HepG2 (cell line): ENCODE results near the gene ANAPC2. TPM values are rescaled to one million over a fixed set of nuclear protein-coding genes. Genes with fewer than 3 reads are reported as not detected.

Source experiments
- CEBPB ChIP-seq: IDR thresholded peaks from 2 replicates; pipeline ENCODE4 v1.6.1; 2011; ENCODE audit warnings: low read depth, low read length, improper control_type of control experiment, borderline replicate concordance
- CREM ChIP-seq, 2 experiments: sonication (generic) in 1 of 2; formaldehyde crosslinking in 1 of 2; IDR thresholded peaks; 2 replicates each; pipeline versions ENCODE4 v1.4.0 to v1.6.1; 2016 to 2020; ENCODE audit warnings: antibody characterized with exemption in 1 of 2, mild to moderate bottlenecking in 1 of 2, missing genetic modification reagents in 1 of 2
- DR1 ChIP-seq: sonication (generic); formaldehyde crosslinking; IDR thresholded peaks from 2 replicates; pipeline ENCODE4 v1.8.0; 2021; ENCODE audit warnings: mild to moderate bottlenecking, missing genetic modification reagents, inconsistent platforms
- ETV5 ChIP-seq: IDR thresholded peaks from 2 replicates; pipeline ENCODE4 v1.6.1; 2018; ENCODE audit warnings: missing biosample characterization, missing genetic modification reagents, inconsistent platforms, borderline replicate concordance
- MLLT10 ChIP-seq: sonication (generic); formaldehyde crosslinking; IDR thresholded peaks from 2 replicates; pipeline ENCODE4 v1.4.0; 2020; ENCODE audit warnings: missing genetic modification reagents
- NR2F6 ChIP-seq, 2 experiments: IDR thresholded peaks; 2 replicates each; pipeline ENCODE4 v1.6.1; 2016; ENCODE audit warnings: antibody characterized with exemption in 1 of 2, mild to moderate bottlenecking in 1 of 2
- REXO4 ChIP-seq: sonication (generic); formaldehyde crosslinking; IDR thresholded peaks from 2 replicates; pipeline ENCODE4 v1.8.0; 2022; ENCODE audit warnings: missing genetic modification reagents, mild to moderate bottlenecking, borderline replicate concordance
- SP2 ChIP-seq: sonication (generic); formaldehyde crosslinking; IDR thresholded peaks from 2 replicates; pipeline ENCODE4 v1.5.1; 2020; ENCODE audit warnings: mild to moderate bottlenecking, missing genetic modification reagents
- SRSF4 ChIP-seq: fragments of 200-400 bp; formaldehyde crosslinking; IDR thresholded peaks from one replicate; pipeline ENCODE4 v1.6.1; 2018; ENCODE audit warnings: mild to moderate bottlenecking, low read depth, low read length, moderate library complexity; ENCODE audit not compliant: poor library complexity, severe bottlenecking
- ZBTB3 ChIP-seq: sonication (generic); formaldehyde crosslinking; IDR thresholded peaks from 2 replicates; pipeline ENCODE4 v1.4.0; 2020; ENCODE audit warnings: low read depth, mild to moderate bottlenecking, moderate library complexity, missing genetic modification reagents, borderline replicate concordance
- ZBTB7B ChIP-seq: sonication (generic); formaldehyde crosslinking; IDR thresholded peaks from 2 replicates; pipeline ENCODE4 v1.4.0; 2020; ENCODE audit warnings: missing genetic modification reagents
- ZKSCAN5 ChIP-seq: sonication (generic); formaldehyde crosslinking; IDR thresholded peaks from 2 replicates; pipeline ENCODE4 v1.5.1; 2020; ENCODE audit warnings: mild to moderate bottlenecking, missing genetic modification reagents
- ZNF10 ChIP-seq: sonication (generic); formaldehyde crosslinking; IDR thresholded peaks from 2 replicates; pipeline ENCODE4 v1.4.0; 2020; ENCODE audit warnings: mild to moderate bottlenecking, low read depth, missing genetic modification reagents, borderline replicate concordance
- ZNF225 ChIP-seq: sonication (generic); formaldehyde crosslinking; IDR thresholded peaks from 2 replicates; pipeline ENCODE4 v1.4.0; 2020; ENCODE audit warnings: mild to moderate bottlenecking, missing genetic modification reagents
- ZNF275 ChIP-seq: sonication (generic); formaldehyde crosslinking; IDR thresholded peaks from 2 replicates; pipeline ENCODE4 v1.8.0; 2022; ENCODE audit warnings: missing genetic modification reagents, mild to moderate bottlenecking, inconsistent platforms, borderline replicate concordance
- ZNF503 ChIP-seq: sonication (generic); formaldehyde crosslinking; IDR thresholded peaks from 2 replicates; pipeline ENCODE4 v1.4.0; 2020; ENCODE audit warnings: missing genetic modification reagents
- ZNF574 ChIP-seq: sonication (generic); formaldehyde crosslinking; IDR thresholded peaks from 2 replicates; pipeline ENCODE4 v1.4.0; 2020; ENCODE audit warnings: missing genetic modification reagents
- ZNF710 ChIP-seq: sonication (generic); formaldehyde crosslinking; IDR thresholded peaks from 2 replicates; pipeline ENCODE4 v1.5.0; 2020; ENCODE audit warnings: mild to moderate bottlenecking, missing genetic modification reagents, borderline replicate concordance
- ZNF792 ChIP-seq: IDR thresholded peaks from 2 replicates; pipeline ENCODE4 v1.6.1; 2016
- ZNF883 ChIP-seq: sonication (generic); formaldehyde crosslinking; IDR thresholded peaks from 2 replicates; pipeline ENCODE4 v1.5.1; 2020; ENCODE audit warnings: mild to moderate bottlenecking, missing genetic modification reagents; ENCODE audit errors: not compliant biosample characterization
- polyA plus RNA-seq, 8 experiments: library from polyadenylated mRNA; depleted of rRNA in 3 of 8; stranded (reverse) in 7 of 8; unstranded in 1 of 8; fragments of >200 nt; fragmentation: Illumina TruSeq in 4 of 8; extraction: Trizol in 4 of 8; gene quantifications; 2 replicates each; pipeline versions ENCODE4 v1.2.1 to v1.2.3, GENCODE V29; 2011 to 2016; ENCODE audit warnings: low read depth in 4 of 8, missing spikeins in 1 of 8, mixed read lengths in 1 of 8; ENCODE audit not compliant: insufficient read depth in 1 of 8
- total RNA-seq, 5 experiments: library from RNA; depleted of rRNA; stranded (reverse); fragments of >200 nt; fragmentation: Illumina TruSeq; extraction: Trizol; gene quantifications; 2 replicates each; pipeline ENCODE4 v1.2.3, GENCODE V29; 2016; ENCODE audit warnings: low read depth in 1 of 5

ANAPC2 gene
- total and polyA plus RNA-seq, 2 of the 13 experiments (the other 11 are each of a cell fraction or from before 2014, with no cell fraction given) = 12.3 to 15.4 TPM

GRCh38 chr9:137217276-137218211, 29.2 kb upstream of the ANAPC2 start (continued):
- TF ChIP-seq ZNF275 (no peak), REXO4 (CRISPR knock-in tag) (no peak), ZNF574 (CRISPR knock-in tag) (no peak; the same call in 1 of the 2 replicates), ZNF710 (CRISPR knock-in tag) (peak; percentile 67), ZNF225 (CRISPR knock-in tag) (no peak), NR2F6 (IDR thresholded peaks at IDR 0.05) (0 out of 2 replicates have a peak, but pooled peaks have one; percentile 22), NR2F6 (CRISPR knock-in tag; IDR thresholded peaks at IDR 0.05) (no peak), SRSF4 (no peak), ZBTB3 (CRISPR knock-in tag) (no peak), SP2 (CRISPR knock-in tag) (no peak), ZNF10 (no peak), ZNF503 (CRISPR knock-in tag) (peak; percentile 40; the same call in 1 of the 2 replicates), ZBTB7B (CRISPR knock-in tag) (no peak; the same call in 1 of the 2 replicates), CEBPB (no peak), DR1 (CRISPR knock-in tag) (peak; percentile 56; the same call in 1 of the 2 replicates), MLLT10 (no peak), ETV5 (CRISPR knock-in tag) (peak; percentile 55; the same call in 1 of the 2 replicates), ZNF792 (CRISPR knock-in tag) (no peak), CREM (IDR thresholded peaks at IDR 0.05) (peak; percentile 20; the same call in 1 of the 2 replicates), CREM (CRISPR knock-in tag; IDR thresholded peaks at IDR 0.05) (no peak), ZKSCAN5 (CRISPR knock-in tag) (no peak), ZNF883 (peak; percentile 10)
